CD4-positive, alpha-beta memory T cell (primary cell): ENCODE measurements around the gene MAD1L1. TPM values are rescaled to one million over a fixed set of nuclear protein-coding genes. Genes with fewer than 3 reads are reported as not detected.

Experiments used
- CTCF ChIA-PET: fragments of 350-600 bp; sonication (Branson Sonifier 250); formaldehyde crosslinking; loops from one replicate; lab custom pipeline; 2021; ENCODE audit warnings: inconsistent platforms; ENCODE audit not compliant: partially characterized antibody; lab: Charles Lee
- POLR2A ChIA-PET: fragments of 350-600 bp; sonication (Branson Sonifier 250); formaldehyde crosslinking; loops from one replicate; lab custom pipeline; 2021; ENCODE audit not compliant: partially characterized antibody; lab: Charles Lee
- DNase-seq, 5 donors: peaks; one replicate each; pipeline versions ENCODE4 v3.0.0 to v3.0.0-alpha.2; 2020 to 2022; ENCODE audit warnings: mixed read lengths in 1 of 5
- H3K27ac ChIP-seq: one replicate; pipeline ENCODE4 v1.7.0; 2013; ENCODE audit warnings: low read depth, low read length
- H3K27me3 ChIP-seq: 2 replicates; pipeline ENCODE4 v1.7.0; 2013; ENCODE audit warnings: mild to moderate bottlenecking, low read length, moderate library complexity; ENCODE audit not compliant: insufficient read depth
- H3K36me3 ChIP-seq: 2 replicates; pipeline ENCODE4 v1.7.0; 2013; ENCODE audit warnings: mild to moderate bottlenecking, low read length, moderate library complexity; ENCODE audit not compliant: insufficient read depth
- H3K4me1 ChIP-seq: 2 replicates; pipeline ENCODE4 v1.7.0; 2013; ENCODE audit warnings: mild to moderate bottlenecking, low read length, moderate library complexity; ENCODE audit not compliant: insufficient read depth
- H3K4me3 ChIP-seq, 2 donors: one replicate each; pipeline ENCODE4 v1.7.0; 2013; ENCODE audit warnings: low read length in 2 of 2, mild to moderate bottlenecking in 1 of 2
- H3K9me3 ChIP-seq, 2 donors: one replicate each; pipeline ENCODE4 v1.7.0; 2013; ENCODE audit warnings: low read length in 2 of 2, control low read depth in 1 of 2; ENCODE audit not compliant: control insufficient read depth in 1 of 2
- H3K27ac Mint-ChIP-seq, 7 donors: one replicate each; pipeline ENCODE4 v1.8.0; 2020 to 2021; ENCODE audit warnings: mixed read lengths in 7 of 7, mild to moderate bottlenecking in 6 of 7, inconsistent platforms in 3 of 7, moderate library complexity in 3 of 7
- H3K27me3 Mint-ChIP-seq, 2 donors: one replicate each; pipeline ENCODE4 v1.8.0; 2020 to 2021; ENCODE audit warnings: mixed read lengths in 2 of 2
- H3K36me3 Mint-ChIP-seq, 2 donors: one replicate each; pipeline ENCODE4 v1.8.0; 2020 to 2021; ENCODE audit warnings: mixed read lengths in 2 of 2, inconsistent platforms in 1 of 2, mild to moderate bottlenecking in 1 of 2
- H3K4me1 Mint-ChIP-seq, 4 donors: one replicate each; pipeline ENCODE4 v1.8.0; 2020 to 2021; ENCODE audit warnings: mixed read lengths in 4 of 4, mild to moderate bottlenecking in 1 of 4
- H3K4me3 Mint-ChIP-seq, 8 donors: one replicate each; pipeline ENCODE4 v1.8.0; 2020 to 2021; ENCODE audit warnings: mixed read lengths in 8 of 8, mild to moderate bottlenecking in 7 of 8, moderate library complexity in 6 of 8, inconsistent platforms in 3 of 8
- H3K9me3 Mint-ChIP-seq, 8 donors: one replicate each; pipeline ENCODE4 v1.8.0; 2020 to 2021; ENCODE audit warnings: mixed read lengths in 8 of 8, mild to moderate bottlenecking in 5 of 8, inconsistent platforms in 3 of 8, moderate library complexity in 1 of 8
- intact Hi-C: fragments of 100-400 bp; cut with micrococcal nuclease; formaldehyde crosslinking; loops from one replicate; pipeline ENCODE4 v1.15.1; 2023
- polyA plus RNA-seq, 2 donors: library from polyadenylated mRNA; unstranded; fragments of 300-500 nt; fragmentation: Illumina TruSeq; gene quantifications; one replicate each; pipeline ENCODE4 v1.2.3, GENCODE V29; 2021
- total RNA-seq, 2 experiments: library from RNA; stranded (reverse); gene quantifications; one replicate each; pipeline ENCODE4 v1.2.3, GENCODE V29; 2021

Gene MAD1L1
- total and polyA plus RNA-seq, 4 experiments from 2014 or later = 89.9 to 132 (median 110) TPM

DNA sequence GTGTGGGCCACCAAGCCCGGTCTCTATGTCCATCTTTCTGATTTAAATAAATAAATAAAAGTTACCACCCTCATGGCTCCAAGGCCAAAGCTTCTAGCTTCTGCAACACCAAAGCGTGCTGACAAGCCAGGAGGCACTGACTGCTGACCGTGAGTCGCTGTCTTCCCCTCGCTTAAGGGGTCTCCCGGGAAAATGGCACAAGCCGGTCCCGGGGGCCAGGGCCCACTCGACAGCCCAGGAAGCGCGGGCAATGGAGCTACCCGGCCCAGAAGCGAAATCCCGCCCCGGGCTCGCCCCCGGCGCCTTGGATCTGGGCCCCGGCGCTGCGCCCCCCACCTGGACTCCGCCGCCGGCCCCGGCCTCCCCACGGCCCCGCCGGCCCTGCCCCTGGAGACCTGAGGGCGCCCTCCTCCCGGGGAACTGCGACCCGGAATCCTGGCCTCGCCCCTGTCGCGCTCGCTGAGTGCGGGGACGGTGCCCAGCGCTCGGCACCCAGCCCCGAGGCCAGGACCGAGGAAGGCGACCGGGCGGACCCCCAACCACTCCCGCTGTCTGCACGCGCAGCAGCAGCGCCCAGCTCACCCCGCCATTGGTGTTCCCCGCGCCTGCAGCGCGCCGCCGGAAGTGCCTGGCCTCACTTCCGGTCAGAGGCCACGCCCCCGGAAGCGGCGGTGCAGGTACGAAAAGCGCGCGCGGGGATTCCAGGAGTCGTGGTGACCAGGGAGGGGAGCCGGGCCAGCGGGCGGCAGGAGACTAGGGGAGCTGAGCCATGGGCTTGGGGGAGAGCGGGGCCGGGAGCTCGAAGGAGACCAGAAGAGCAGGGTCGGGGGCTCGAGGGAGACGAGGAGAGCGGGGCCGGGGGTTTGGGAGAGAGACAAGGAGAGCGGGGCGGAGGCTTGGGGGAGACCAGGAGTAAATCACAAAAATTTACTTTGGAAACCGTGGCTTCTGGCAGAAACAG, 9.1 kb upstream of the MAD1L1 start, which contains the start of the genes MRM2 and NUDT1:
Gene MRM2, minus strand, starts transcription at position 626 of the 961 bp plus-strand sequence. Its CDS starts 36 bp downstream, at position 590.
Gene NUDT1, plus strand, starts transcription at position 647 of the 961 bp plus-strand sequence. CDS start 2,349 bp downstream, outside the sequence.
- intact Hi-C loops = loop anchor here (1.0 to 5.0 kb wide), 3 partner anchors 10 to 160 kb away; partner anchors contain the start of genes CHST12, MAD1L1 and SNX8
- ChIA-PET CTCF (interaction anchor here (0.8 to 1.1 kb wide), 3 partner anchors 9 to 228 kb away, joined by 3 read pairs; no protein-coding TSS in a partner anchor), POLR2A (interaction anchor here (1.2 to 2.2 kb wide), 4 partner anchors 9 to 709 kb away, joined by 3 to 16 read pairs (median 4); partner anchors contain the start of genes MAD1L1 and SNX8)
- H3K9me3 Mint-ChIP-seq = peaks cover 0 to 2% (median 0%) of the 10 kb centered on the region in 8 donors
- peak within 1 kb of the TSS; percentile 92 to 96 (median 93) for H3K4me3 Mint-ChIP-seq
- peaks cover 9% of the 10 kb centered on the region for H3K36me3 ChIP-seq
- no peaks in the 10 kb centered on the region for H3K27me3 Mint-ChIP-seq
- H3K4me1 Mint-ChIP-seq = peaks cover 4 to 27% (median 17%) of the 10 kb centered on the region in 4 donors
- H3K27me3 ChIP-seq = no peaks in the 10 kb centered on the region
- H3K9me3 ChIP-seq = no peaks in the 10 kb centered on the region
- peak within 1 kb of the TSS; percentile 77 to 96 (median 94) for H3K27ac Mint-ChIP-seq
- H3K36me3 Mint-ChIP-seq = peaks cover under 1 to 30% of the 10 kb centered on the region in 2 donors
- H3K4me1 ChIP-seq = peaks cover 17% of the 10 kb centered on the region
- peak within 1 kb of the TSS; percentile 72 for H3K27ac ChIP-seq
- peak; percentile 41 to 61 (median 43) for DNase-seq
- peak within 1 kb of the TSS; percentile 47 to 82 for H3K4me3 ChIP-seq

- Mint-ChIP-seq H3K27ac (no peak overlapping the region), H3K36me3 (peaks cover 4 to 39% of the 10 kb centered on the region in 2 donors), H3K4me3 (peak overlapping the region in 4 of 8 donors; percentile 21 to 65 (median 40)), H3K27me3 (no peaks in the 10 kb centered on the region), H3K9me3 (peaks cover 0 to 2% (median 0%) of the 10 kb centered on the region in 8 donors), H3K4me1 (peaks cover 6 to 27% (median 12%) of the 10 kb centered on the region in 4 donors)
- ChIA-PET POLR2A (no interaction called here), CTCF (interaction anchor here (1.4 kb wide), 1 partner anchor 9 kb away, joined by 4 read pairs; no protein-coding TSS in a partner anchor)
- no peak for DNase-seq
- Histone ChIP-seq H3K36me3 (peaks cover 12% of the 10 kb centered on the region), H3K27ac (no peak overlapping the region), H3K4me3 (no peak overlapping the region), H3K27me3 (no peaks in the 10 kb centered on the region), H3K9me3 (no peaks in the 10 kb centered on the region), H3K4me1 (peaks cover 17% of the 10 kb centered on the region)
- intact Hi-C loops = no loop called here
Measured at GRCh38 chr7:2239242-2239641, 6.5 kb upstream of the MAD1L1 start.

DNA sequence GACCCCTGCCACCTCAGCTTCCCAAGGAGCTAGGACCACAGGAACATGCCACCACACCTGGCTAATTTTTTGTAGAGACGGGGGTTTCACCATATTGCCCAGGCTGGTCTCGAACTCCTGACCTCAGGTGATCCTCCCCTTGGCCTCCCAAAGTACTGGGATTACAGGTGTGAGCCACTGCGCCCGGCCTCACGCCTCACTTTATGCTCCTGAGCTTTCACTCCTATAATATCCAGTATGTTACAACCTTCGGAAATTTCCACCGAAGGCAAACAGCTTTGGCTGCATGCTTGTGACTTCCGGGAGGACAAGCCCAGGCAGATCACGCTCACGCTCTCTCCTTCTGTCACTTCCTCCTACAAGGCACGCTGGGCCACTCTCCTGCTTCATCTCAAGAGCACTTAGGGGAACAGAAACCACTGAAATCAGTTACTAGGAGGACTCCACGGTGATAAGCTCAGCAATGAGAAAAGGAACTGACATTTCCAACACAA, 4.4 kb upstream of the MAD1L1 start:
- Histone ChIP-seq H3K4me1 (peaks cover 18% of the 10 kb centered on the region), H3K9me3 (no peaks in the 10 kb centered on the region), H3K27ac (no peak overlapping the region), H3K36me3 (peaks cover 12% of the 10 kb centered on the region), H3K27me3 (no peaks in the 10 kb centered on the region), H3K4me3 (no peak overlapping the region)
- H3K4me3 Mint-ChIP-seq = no peak overlapping the region
- peaks cover 0 to 2% (median 0%) of the 10 kb centered on the region in 8 donors for H3K9me3 Mint-ChIP-seq
- no peak for DNase-seq
- no peaks in the 10 kb centered on the region for H3K27me3 Mint-ChIP-seq
- intact Hi-C loops = no loop called here
- H3K36me3 Mint-ChIP-seq = peaks cover 4 to 43% of the 10 kb centered on the region in 2 donors
- H3K27ac Mint-ChIP-seq = peak overlapping the region in 2 of 7 donors; percentile 23 to 42
- peaks cover 2 to 27% (median 15%) of the 10 kb centered on the region in 4 donors for H3K4me1 Mint-ChIP-seq
- ChIA-PET CTCF (no interaction called here), POLR2A (no interaction called here)

GRCh38 chr7:2233926-2234325, 1.2 kb upstream of the MAD1L1 start:
- Mint-ChIP-seq H3K27ac (peak overlapping the region in 2 of 7 donors; percentile 27 to 29), H3K9me3 (no peaks in the 10 kb centered on the region), H3K4me3 (peak overlapping the region; percentile 26 to 78 (median 71)), H3K27me3 (no peaks in the 10 kb centered on the region), H3K36me3 (peaks cover 6 to 45% of the 10 kb centered on the region in 2 donors), H3K4me1 (peaks cover 13 to 41% (median 31%) of the 10 kb centered on the region in 4 donors)
- H3K27me3 ChIP-seq = no peaks in the 10 kb centered on the region
- DNase-seq = no peak
- H3K9me3 ChIP-seq = no peaks in the 10 kb centered on the region
- intact Hi-C loops = loop anchor here (5.0 kb wide), 1 partner anchor 292 kb away; no protein-coding TSS in a partner anchor
- H3K27ac ChIP-seq = no peak overlapping the region
- H3K4me3 ChIP-seq = no peak overlapping the region
- peaks cover 12% of the 10 kb centered on the region for H3K36me3 ChIP-seq
- CTCF ChIA-PET = no interaction called here
- H3K4me1 ChIP-seq = peaks cover 32% of the 10 kb centered on the region
- POLR2A ChIA-PET = interaction anchor here (2.7 kb wide), 1 partner anchor 8 kb away, joined by 16 read pairs; the partner anchor contains the start of genes MRM2 and NUDT1

DNA sequence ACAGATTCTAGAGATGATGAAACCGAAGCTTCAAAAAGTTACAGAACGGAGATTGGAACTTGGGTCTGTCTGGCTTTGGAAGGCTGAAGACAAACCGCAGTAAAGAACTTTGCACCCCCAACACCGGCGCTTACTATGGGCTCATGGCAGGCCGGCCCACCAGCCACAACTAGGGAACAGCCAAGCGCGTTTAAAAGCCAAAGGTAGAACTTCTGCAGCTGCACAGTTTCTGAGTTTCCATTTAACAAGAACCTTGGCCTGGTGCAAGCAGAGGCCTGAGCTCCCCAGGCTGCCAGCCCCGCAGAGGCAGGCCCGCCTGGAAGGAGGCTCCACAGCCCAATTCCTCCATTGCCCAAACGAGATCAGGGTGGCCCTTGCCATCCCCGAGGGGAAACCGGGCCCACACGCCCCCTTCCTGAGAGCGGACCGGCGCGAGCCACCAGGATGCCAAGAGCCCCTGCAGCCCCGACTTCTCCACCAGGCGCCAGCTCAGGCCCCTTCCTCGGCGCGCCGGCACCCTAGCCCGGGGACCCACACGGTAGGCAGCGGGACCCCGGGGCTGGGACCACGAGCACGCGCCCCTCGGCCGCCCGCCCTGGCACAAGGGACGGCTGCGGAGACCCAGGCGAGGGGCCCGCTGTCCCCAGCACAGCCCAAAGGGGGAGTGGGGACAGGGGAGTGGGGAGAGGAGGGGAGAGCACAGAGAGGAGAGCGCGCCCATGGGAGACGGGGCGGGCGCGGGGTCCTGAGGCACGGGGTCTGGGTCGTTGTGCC, 566 bp downstream of the MAD1L1 start:
- peak overlapping the region; percentile 95 to 98 for H3K4me3 ChIP-seq
- Mint-ChIP-seq H3K4me3 (peak overlapping the region; percentile 87 to 92 (median 90)), H3K27me3 (no peaks in the 10 kb centered on the region), H3K9me3 (no peaks in the 10 kb centered on the region), H3K27ac (peak overlapping the region in 6 of 7 donors; percentile 75 to 90 (median 83)), H3K4me1 (peaks cover 13 to 49% (median 32%) of the 10 kb centered on the region in 4 donors), H3K36me3 (peaks cover 6 to 31% of the 10 kb centered on the region in 2 donors)
- intact Hi-C loops = loop anchor here (1.0 to 5.0 kb wide), 3 partner anchors 10 to 290 kb away; partner anchors contain the start of genes EIF3B, MRM2 and NUDT1
- CTCF ChIA-PET = no interaction called here
- peak overlapping the region; percentile 70 for H3K27ac ChIP-seq
- H3K4me1 ChIP-seq = peaks cover 32% of the 10 kb centered on the region
- no peaks in the 10 kb centered on the region for H3K9me3 ChIP-seq
- DNase-seq = peak in 2 of 5 donors; percentile 36 to 38
- H3K36me3 ChIP-seq = peaks cover 6% of the 10 kb centered on the region
- H3K27me3 ChIP-seq = no peaks in the 10 kb centered on the region
- POLR2A ChIA-PET = interaction anchor here (1.2 to 2.7 kb wide), 2 partner anchors 10 to 122 kb away, joined by 3 to 16 read pairs; partner anchors contain the start of genes MRM2 and NUDT1

DNA sequence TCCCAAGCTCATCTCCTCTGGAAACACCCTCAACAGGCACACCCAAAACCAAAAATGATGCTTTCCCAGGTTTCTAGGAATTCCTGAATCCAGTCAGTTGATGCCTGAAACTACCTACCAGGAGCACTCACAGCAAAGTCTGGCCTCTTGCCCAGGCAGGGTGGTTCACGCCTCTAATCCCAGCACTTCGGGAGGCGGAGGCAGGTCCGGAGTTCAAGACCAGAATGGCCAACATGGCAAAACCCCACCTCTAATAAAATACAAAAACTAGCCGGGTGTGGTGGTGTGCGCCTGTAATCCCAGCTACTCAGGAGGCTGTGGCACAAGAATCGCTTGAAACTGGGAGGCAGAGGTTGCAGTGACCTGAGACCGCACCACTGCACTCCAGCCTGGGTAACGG, 1.9 kb downstream of the MAD1L1 start:
- no peaks in the 10 kb centered on the region for H3K27me3 Mint-ChIP-seq
- no peak overlapping the region for H3K27ac ChIP-seq
- H3K36me3 Mint-ChIP-seq = peaks cover 6 to 34% of the 10 kb centered on the region in 2 donors
- POLR2A ChIA-PET = no interaction called here
- no peak overlapping the region for H3K4me3 ChIP-seq
- peaks cover 15 to 52% (median 32%) of the 10 kb centered on the region in 4 donors for H3K4me1 Mint-ChIP-seq
- intact Hi-C loops = loop anchor here (5.0 kb wide), 1 partner anchor 289 kb away; no protein-coding TSS in a partner anchor
- peak overlapping the region in 1 of 7 donors; percentile 29 for H3K27ac Mint-ChIP-seq
- CTCF ChIA-PET = no interaction called here
- H3K4me1 ChIP-seq = peaks cover 32% of the 10 kb centered on the region
- DNase-seq = no peak
- H3K9me3 Mint-ChIP-seq = no peaks in the 10 kb centered on the region
- H3K4me3 Mint-ChIP-seq = peak overlapping the region in 6 of 8 donors; percentile 10 to 63 (median 28)
- H3K36me3 ChIP-seq = peaks cover 12% of the 10 kb centered on the region
- no peaks in the 10 kb centered on the region for H3K27me3 ChIP-seq
- H3K9me3 ChIP-seq = no peaks in the 10 kb centered on the region
